HG03439 (cell line): ENCODE measurements around the gene CST8.

ENCODE experiments used
- ATAC-seq: cut with Tn5 transposase; IDR thresholded peaks from one replicate; pipeline ENCODE4 v1.9.1; 2021; ENCODE audit warnings: mild to moderate bottlenecking, moderate library complexity; ENCODE audit not compliant: unreplicated experiment

CST8 gene

GRCh38 chr20:23519556-23519955 is 28.6 kb downstream of the CST8 start:
- ATAC-seq, result no peak

GRCh38 chr20:23520185-23520584 is 29.3 kb downstream of the CST8 start:
- ATAC-seq, result no peak

GRCh38 chr20:23524146-23524545 is 33.2 kb downstream of the CST8 start:
- no peak for ATAC-seq

GRCh38 chr20:23526850-23527249 is 35.9 kb downstream of the CST8 start:
- ATAC-seq, result no peak

- ATAC-seq, result no peak
Measured at GRCh38 chr20:23528867-23529431, 38.0 kb downstream of the CST8 start.

GRCh38 chr20:23530937-23531567 is 40.1 kb downstream of the CST8 start:
- no peak for ATAC-seq

GRCh38 chr20:23532533-23532932 is 41.6 kb downstream of the CST8 start:
- no peak for ATAC-seq

- no peak for ATAC-seq
Measured at GRCh38 chr20:23533161-23533560, 42.2 kb downstream of the CST8 start.

- no peak for ATAC-seq
Measured at GRCh38 chr20:23534801-23535593, 44.1 kb downstream of the CST8 start.

- no peak for ATAC-seq
Measured at GRCh38 chr20:23536328-23536974, 45.5 kb downstream of the CST8 start.

- no peak for ATAC-seq
Measured at GRCh38 chr20:23537030-23537429, 46.1 kb downstream of the CST8 start.

- no peak for ATAC-seq
Measured at GRCh38 chr20:23540624-23541023, 49.7 kb downstream of the CST8 start.

GRCh38 chr20:23541330-23541729 is 50.4 kb downstream of the CST8 start:
- ATAC-seq, result no peak

GRCh38 chr20:23541776-23542175 is 50.9 kb downstream of the CST8 start:
- ATAC-seq, result no peak

GRCh38 chr20:23542801-23543200 is 51.9 kb downstream of the CST8 start:
- ATAC-seq, result no peak

- no peak for ATAC-seq
Measured at GRCh38 chr20:23544133-23544532, 53.2 kb downstream of the CST8 start.
